ENCODE data around the gene CST9L. TPM values are rescaled to one million over a fixed set of nuclear protein-coding genes. Genes with fewer than 3 reads are reported as not detected.

Gene CST9L
- total RNA-seq, 4 donors from 2014 or later: not detected

- H3K4me3 ChIP-seq (ENCODE audit: low read depth, poor library complexity, severe bottlenecking): no peak overlapping the region
- TF ChIP-seq POLR2A (IDR thresholded peaks at IDR 0.05) (no peak), CTCF (IDR thresholded peaks at IDR 0.05) (no peak)
- intact Hi-C loops (cut with DNase I; ENCODE audit: low total_unique reads): no loop called here
- no peak for DNase-seq (ENCODE audit: low spot score in 2 of 2)
- WGBS, 2 donors: 56 to 72% methylated on average over 3 of the region's 3 CpGs
Measured at GRCh38 chr20:23564927-23565326, 3.4 kb downstream of the CST9L start.

GRCh38 chr20:23562721-23563342 lies 5.5 kb downstream of the CST9L start:
- intact Hi-C loops (cut with DNase I; ENCODE audit: low total_unique reads): no loop called here
- peak in 1 of 2 donors; percentile 58 for DNase-seq (ENCODE audit: low spot score in 2 of 2)
- 69 to 86% methylated on average over 1 of the region's 1 CpG for WGBS, 2 donors

GRCh38 chr20:23554401-23554800 lies 13.9 kb downstream of the CST9L start:
- no peak for TF ChIP-seq CTCF (IDR thresholded peaks at IDR 0.05)
- TF ChIP-seq POLR2A (IDR thresholded peaks at IDR 0.05): no peak
- no peak for DNase-seq (ENCODE audit: low spot score in 2 of 2)
- no peak overlapping the region for H3K4me3 ChIP-seq (ENCODE audit: low read depth, poor library complexity, severe bottlenecking)
- 42 to 57% methylated on average over 1 of the region's 1 CpG for WGBS, 2 donors
- intact Hi-C loops (cut with DNase I; ENCODE audit: low total_unique reads): no loop called here

More at GRCh38 chr20:23562721-23563342, 5.5 kb downstream of the CST9L start:
- TF ChIP-seq CTCF (IDR thresholded peaks at IDR 0.05): no peak
- TF ChIP-seq POLR2A (IDR thresholded peaks at IDR 0.05): no peak
- no peak overlapping the region for H3K4me3 ChIP-seq (ENCODE audit: low read depth, poor library complexity, severe bottlenecking)

- no peak for TF ChIP-seq CTCF (IDR thresholded peaks at IDR 0.05)
- TF ChIP-seq POLR2A (IDR thresholded peaks at IDR 0.05): no peak
- intact Hi-C loops (cut with DNase I; ENCODE audit: low total_unique reads): no loop called here
- DNase-seq (ENCODE audit: low spot score in 2 of 2): peak in 1 of 2 donors; percentile 56
- no peak overlapping the region for H3K4me3 ChIP-seq (ENCODE audit: low read depth, poor library complexity, severe bottlenecking)
Measured at GRCh38 chr20:23551786-23552185, 16.5 kb downstream of the CST9L start.

GRCh38 chr20:23551383-23551782 lies 16.9 kb downstream of the CST9L start:
- H3K4me3 ChIP-seq (ENCODE audit: low read depth, poor library complexity, severe bottlenecking): no peak overlapping the region
- DNase-seq (ENCODE audit: low spot score in 2 of 2): no peak
- intact Hi-C loops (cut with DNase I; ENCODE audit: low total_unique reads): no loop called here
- no peak for TF ChIP-seq POLR2A (IDR thresholded peaks at IDR 0.05)

- no peak for TF ChIP-seq CTCF (IDR thresholded peaks at IDR 0.05)
- TF ChIP-seq POLR2A (IDR thresholded peaks at IDR 0.05): no peak
- intact Hi-C loops (cut with DNase I; ENCODE audit: low total_unique reads): no loop called here
- peak in 1 of 2 donors; percentile 31 for DNase-seq (ENCODE audit: low spot score in 2 of 2)
- no peak overlapping the region for H3K4me3 ChIP-seq (ENCODE audit: low read depth, poor library complexity, severe bottlenecking)
- 52 to 55% methylated on average over 4 of the region's 4 CpGs for WGBS, 2 donors
Measured at GRCh38 chr20:23550227-23550626, 18.1 kb downstream of the CST9L start.

All from lower leg skin (tissue), 4 donors.